GF-D8 (cell line): ENCODE measurements around the gene IL20.
A peak's percentile ranks its signal among the peaks of the same experiment; 100 is the strongest.

Experiments used
- DNase-seq: peaks from one replicate; lab custom pipeline; 2025; lab: John Stamatoyannopoulos, UW

The IL20 gene

DNA sequence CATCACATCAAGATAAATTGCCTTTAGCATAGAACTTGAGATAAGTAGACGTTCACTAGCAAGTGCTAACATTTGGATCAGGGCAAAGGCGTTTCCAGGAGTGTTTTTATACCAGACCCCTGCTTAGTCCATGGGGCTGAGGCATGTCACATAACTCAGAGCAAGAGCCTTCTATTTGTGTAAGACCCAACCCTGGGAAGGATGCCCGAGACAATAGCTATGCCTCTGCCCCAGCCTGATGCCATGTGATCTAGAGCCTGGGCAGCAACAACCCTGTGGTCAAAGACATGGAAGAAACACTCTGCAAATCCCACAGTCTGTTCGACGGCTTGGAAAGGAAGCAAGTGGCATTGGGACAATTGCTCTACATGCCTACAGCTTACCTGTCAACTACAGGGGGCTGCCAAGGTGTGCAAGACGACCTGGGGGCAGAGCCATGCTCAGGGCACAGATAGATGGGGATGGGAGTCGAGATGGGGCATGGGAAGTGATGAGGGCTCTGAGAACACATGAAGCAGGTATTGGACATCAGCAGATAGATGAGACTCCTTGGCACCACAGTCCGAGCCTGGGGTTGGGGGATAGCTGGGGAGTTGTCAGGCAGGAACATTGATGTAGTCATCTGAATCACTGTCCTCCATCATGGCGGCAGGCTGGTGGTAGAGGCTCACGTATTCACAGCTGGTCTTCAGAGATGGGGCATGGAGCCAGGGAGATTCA is 39.2 kb downstream of the IL20 start:
- DNase-seq, result no peak

DNA sequence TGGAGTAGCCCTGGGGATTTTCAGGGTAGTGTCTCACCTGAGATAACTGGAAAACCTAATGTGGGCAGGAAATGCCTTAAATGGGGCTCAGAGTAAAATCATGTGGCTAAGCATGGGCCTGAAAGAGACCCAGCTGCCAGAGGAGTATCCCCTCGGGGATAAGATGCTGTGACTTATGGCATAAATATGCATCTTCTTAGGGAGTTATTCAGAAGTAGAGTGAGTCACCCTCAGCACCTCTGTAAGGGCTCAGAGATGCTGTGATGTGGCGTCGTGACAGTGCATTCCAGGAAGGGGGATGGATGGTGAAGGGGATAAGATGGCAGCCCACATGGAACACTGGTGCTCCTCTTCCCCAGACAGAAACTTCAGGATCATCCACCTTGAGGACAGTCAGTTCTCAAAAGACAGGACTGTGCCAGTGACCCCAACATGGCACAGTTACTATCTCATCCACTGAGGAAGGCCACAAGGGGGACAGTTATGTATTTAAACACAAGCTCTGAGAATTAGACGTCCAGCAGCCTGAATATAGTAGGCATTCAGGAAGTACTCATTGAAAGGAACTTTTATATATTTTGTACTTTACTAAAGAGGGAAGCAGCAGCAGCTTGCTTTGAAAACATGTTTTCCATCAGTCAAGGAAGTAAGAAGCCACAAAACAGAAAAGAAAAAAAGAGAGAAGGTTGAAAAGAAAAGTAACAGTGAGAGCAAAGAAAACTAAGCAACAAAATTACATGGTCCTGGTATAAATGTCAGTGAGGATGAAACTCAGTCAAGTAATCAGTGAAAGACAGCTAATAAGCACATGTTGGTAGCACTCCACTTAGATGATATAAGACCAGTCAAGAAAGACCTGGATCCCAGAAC is 40.1 kb downstream of the IL20 start:
- no peak for DNase-seq

DNA sequence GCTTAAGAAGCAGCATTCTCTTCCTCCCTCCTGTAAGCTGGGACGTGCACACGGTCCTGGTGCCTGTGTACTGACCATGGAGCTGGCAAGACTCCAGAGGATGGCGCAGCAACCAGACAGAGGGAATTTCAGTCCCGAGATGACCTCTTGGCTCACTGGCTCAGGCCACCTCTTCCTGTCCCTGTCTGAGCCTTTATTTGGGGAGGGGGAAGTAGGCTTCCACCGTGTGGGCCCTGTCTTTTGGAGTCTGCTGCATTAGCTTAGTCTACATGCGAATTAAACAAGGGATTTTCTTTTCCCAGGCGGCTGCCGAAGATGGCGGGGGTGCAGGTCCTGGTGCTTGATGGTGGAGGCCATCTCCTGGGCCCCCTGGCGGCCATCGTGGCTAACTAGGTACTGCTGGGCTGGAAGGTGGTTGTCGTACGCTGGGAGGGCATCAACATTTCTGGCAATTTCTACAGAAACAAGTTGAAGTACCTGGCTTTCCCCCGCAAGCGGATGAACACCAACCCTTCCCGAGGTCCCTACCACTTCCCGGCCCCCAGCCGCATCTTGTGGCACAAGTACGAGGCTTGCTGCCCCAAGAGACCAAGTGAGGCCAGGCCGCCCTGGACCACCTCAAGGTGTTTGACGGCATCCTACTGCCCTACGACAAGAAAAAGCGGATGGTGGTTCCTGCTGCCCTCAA is 42.0 kb downstream of the IL20 start:
- no peak for DNase-seq

DNA sequence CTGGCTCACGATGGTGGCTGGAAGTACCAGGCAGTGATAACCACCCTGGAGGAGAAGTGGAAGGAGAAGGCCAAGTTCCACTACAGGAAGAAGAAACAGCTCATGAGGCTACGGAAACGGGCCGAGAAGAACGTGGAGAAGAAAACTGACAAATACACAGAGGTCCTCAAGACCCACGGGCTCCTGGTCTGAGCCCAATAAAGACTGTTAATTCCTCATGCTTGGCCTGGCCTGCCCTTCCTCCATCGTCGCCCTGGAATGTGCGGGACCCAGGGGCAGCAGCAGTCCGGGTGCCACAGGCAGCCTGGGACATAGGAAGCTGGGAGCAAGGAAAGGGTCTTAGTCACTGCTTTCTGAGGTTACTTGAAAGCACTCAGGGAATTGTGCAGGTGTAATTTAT is 42.6 kb downstream of the IL20 start:
- DNase-seq, result no peak

DNA sequence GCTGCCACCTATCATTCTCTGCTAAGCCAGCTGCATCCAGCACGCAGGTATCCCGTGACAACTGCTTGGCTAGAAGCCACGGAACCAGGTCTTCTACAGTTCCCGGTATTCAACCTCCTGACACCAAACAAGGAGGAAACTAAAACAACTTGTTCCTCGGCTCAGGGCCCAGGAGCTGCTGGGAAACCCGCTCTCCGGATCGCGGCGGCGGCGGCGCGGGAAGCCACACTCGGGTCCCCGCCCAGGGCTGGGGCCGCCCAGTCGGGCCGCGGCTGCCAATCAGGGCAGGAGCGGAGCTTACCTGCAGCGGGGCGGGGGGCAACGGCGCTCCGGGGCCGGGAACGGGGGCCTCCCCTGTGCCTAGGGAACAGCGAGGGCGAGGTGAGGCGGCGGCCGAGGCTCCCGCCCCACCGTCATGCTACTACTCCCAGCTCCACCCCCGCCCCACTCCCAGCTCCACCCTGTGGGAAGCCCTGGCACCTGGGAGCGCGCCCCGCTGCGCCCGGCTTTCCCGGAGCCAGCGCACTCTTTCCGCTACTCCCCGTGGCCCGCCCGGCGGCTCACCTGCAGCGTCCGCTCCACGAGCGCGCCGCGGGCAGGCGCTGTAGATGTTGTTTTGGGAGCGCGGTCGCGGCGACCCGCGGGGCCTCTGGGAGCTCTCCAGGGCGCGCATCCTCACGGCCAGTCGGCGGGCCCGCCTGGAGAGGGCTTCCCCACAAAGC is 43.9 kb downstream of the IL20 start:
- DNase-seq, result no peak

DNA sequence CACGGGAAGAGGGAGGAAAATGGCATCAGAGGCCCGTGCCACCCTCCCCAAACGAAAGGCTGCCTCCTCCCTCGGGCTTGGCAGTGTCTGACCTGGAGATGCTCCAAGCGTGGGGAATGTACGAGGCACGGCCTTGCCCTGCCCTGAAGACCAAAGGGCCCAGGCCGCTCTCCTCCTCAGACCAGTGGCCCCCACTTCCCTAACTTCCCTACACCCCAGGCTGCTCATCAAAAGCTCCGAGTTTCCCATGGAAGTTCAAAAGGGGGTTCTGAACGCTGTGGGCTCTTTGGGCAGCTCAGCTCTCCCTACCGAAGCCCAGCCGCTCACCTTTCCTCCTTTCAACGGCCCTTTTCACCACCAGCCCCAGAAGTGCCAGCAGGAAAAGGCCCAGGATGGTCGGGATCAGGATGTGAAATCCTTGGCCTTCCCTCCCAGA is 44.5 kb downstream of the IL20 start:
- no peak for DNase-seq

DNA sequence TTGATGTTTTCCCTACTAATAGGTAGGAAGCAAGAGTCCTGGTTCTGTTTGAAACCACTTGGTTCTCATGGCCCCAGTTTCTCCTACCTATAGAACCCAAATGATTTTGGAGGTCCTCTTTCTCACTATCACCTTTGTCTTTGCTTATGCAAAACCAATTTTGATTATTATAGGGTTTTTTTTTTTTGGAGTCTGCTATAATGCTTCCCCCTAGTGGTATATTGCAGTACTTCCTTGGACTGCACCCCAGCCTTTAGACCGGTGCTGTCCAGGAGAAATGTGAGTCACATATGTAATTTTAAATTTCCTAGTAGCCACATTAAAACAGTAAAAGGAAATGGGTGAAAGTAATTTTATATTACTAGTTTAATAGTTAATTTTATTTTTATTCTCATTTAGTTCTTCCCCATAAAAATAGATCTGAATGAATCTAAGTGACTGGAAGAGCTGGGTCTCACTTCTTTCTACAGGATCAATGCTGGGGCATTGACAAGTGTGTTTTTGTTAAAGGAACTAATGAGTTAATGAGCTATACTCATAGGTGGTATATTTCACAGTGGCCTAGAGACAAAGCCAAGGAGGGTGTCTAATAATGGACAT is 45.7 kb downstream of the IL20 start:
- no peak for DNase-seq

DNA sequence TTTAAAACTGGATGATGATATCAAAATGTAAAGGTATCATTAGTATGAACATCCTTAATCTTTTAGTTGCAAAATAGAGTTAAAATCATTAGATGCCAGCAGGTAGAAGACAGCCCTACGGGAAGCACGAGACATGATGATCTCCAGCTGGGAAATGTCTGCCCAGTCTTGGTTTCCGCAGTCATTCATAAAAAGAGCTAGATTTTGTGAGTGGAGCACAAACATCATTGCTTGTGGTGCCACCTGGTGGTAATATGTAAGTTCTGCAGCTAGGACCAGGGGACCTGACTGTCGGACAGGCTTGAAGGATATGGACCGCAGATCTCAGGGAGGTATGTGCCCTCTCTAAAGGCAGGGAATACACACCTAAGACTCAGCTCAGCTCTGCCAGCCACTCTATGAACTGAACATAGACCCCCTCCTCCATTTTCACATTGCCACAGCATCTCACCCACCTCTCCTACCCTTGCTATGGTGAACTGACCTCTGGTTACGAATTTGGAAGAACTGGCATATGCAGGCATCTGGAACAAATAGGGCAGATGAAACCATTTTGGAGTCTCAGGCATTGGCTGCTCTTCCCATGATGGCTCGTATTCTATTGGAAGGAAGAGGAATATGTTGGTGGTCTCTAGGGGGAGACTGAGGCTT is 47.1 kb downstream of the IL20 start:
- DNase-seq, result peak; percentile 6

DNA sequence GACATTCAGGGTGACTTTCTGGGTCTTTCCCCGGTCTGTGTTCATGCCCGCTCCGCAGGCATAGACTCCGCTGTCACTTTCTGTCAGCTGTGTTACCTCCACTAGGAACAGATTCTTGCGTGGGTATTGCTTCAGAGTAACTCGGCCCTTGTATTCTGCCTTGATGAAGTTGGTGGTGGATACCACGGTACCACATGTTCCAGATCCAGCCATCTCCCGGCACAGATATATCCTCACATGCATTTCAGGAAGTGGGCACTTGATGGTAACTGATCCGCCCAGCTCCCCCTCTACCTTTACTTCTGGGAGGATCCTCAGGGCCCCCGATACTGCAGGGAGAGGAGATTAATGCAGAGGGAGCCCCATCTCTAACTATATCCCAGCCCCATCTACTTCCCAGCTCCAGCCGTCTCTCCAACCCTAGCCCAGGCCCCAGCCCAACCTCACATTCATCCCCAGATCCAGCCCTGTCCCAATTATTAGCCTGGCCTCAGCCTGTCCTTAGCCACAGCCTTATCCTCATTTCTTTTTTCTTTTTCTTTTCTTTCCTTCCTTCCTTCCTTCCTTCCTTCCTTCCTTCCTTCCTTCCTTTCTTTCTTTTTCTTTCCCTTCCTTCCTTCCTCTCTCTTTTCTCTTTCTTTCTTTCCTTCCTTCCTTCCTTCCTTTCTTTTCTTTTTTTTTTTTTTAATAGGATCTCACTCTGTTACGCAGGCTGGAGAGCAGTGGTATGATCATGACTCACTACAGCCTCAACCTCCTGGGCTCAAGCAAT is 48.5 kb downstream of the IL20 start:
- DNase-seq, result no peak

DNA sequence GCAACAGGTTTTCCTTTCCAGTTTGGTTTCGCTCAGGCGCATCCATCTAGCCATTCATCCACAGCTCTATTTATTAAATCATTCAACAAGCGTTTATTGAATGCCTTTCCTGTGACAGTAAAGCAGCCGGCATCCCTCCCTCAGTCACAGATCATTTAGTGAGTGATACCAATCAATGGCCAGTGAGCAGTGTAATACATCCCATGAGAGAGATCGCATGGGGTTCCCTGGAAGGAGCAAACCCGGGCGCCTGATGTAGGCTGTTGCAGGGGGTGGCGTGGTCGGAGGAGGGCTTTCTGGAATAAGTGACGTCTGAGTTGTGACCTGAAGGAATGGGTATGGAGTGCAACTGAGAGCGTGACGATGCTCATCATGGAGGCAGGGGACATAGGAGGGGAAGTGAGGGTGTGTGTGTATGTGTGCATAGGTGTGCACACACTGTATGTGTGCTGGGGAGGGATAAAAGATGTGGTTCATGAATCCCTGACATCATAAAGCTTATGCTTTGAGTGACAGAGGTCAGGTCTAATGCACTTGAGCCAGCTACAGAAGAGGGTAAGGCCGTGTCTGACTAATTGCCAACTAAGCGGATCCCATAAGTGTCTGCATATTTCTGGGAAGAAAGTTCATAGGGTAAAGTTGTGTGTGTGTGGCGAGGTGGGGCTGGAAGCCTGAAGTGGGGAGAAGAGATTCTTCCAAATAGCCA is 49.8 kb downstream of the IL20 start:
- DNase-seq, result no peak

DNA sequence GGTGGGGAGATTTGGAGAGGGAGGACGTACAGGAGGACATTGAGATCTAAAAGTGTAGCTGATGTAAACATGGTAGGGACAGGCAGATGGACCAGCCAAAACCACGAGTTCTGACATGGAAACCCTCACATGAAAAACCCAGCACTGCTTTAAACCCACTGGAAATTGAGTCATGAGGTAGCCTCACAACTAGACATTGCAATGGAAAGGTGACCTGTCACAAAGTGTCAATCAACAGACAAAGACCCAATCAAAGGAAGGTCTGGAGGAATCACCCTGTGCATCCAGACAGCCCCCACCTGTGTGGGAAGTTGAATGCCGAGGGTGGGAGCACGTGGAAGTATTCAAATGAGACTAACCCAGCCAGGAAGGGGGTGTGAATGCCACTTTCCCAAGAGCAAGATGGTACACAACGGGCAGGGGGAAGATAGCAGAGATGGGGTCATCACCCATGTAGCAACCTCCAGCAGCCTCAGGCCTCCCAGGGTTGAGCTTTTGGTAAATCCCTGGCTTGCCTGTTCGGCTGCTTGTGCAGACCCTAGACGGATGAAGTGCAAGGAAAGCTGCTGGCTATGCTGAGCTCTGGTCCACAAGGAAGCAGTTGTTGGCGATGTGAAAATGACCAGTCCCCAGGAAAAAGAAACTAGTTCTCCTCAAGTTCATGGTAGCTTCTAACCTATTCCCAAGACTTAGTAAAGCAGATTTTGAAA is 50.7 kb downstream of the IL20 start:
- no peak for DNase-seq

DNA sequence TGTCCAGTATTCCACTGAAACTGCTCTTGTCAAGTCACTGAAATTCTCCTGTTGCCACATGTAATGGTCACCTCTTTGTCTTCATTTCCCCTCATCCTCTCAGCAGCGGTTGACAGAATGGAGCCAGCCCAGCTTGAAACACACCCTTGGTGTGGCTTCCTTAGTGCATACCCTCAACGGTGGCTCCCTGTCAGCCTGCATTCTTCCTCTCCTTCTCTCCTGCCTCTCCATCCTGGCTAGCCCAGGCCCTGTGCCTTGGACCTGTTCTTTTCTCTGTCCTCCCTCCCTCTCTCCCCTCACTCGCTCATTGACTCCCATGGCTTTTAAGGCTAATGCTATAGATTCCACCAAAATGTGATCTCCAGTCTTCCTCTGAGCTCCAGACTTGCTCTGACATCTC is 52.7 kb downstream of the IL20 start:
- DNase-seq, result no peak
